Epithelial cell of proximal tubule (primary cell): ENCODE results near the gene HBS1L. TPM values are rescaled to one million over a fixed set of nuclear protein-coding genes. Genes with fewer than 3 reads are reported as not detected.

ENCODE experiments used
- DNase-seq: peaks from one replicate; pipeline ENCODE4 v3.0.0-alpha.2; 2011; ENCODE audit warnings: low read depth
- H3K4me3 ChIP-seq: 2 replicates; pipeline ENCODE4 v1.5.1; 2011; ENCODE audit warnings: low read depth, mild to moderate bottlenecking, low read length
- CTCF ChIP-seq: conservative IDR thresholded peaks from 2 replicates; pipeline ENCODE4 v1.5.1; 2012; ENCODE audit warnings: low read depth, mild to moderate bottlenecking, low read length
- total RNA-seq: library from RNA; depleted of rRNA; stranded (reverse); fragments of >200 nt; gene quantifications from 2 replicates; pipeline ENCODE4 v1.2.3, GENCODE V29; 2015

Gene HBS1L
- total RNA-seq, 1 donor from 2014 or later = 91.7 TPM

DNA sequence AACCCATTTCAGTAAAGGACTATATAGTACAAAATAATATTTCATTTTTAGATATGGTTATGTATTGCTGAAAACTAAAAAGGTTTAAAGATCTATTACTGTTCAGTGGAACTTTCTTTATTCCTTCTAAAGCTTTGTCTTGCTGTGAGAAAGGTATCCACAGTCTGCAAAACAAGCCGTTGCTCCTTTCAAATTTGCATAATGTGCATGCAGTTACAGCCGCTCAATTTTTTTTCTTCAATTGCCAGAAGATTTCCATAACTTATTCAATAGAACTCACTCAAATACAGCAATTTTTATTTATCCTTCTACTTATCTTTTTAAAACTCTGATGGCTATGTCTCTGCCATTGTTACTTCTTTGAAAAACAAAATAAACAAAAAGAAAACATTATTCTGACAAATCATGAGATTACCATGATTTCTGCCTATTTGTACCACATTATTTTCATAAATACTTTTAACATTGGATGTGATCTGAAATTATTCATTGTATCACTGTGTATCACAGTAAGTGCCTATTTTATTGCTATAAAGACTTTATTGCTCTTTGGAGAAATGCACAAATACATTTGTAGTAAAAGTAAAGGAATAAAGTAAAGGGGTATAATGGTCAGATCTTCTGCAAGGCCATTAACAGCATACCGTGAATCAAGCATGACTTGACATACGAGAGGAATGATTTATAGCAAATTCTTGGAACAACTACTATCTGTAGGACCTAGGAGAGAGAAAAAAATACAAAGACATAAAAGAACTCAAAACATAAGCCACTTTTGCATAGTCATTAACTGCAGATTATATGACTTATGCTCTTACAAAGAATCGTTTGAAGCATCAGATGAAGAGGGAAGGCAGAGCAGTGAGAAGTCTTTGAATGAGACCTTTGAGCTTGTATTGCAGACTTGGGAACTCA, 29.6 kb upstream of the HBS1L start:
- DNase-seq = no peak
- no peak for TF ChIP-seq CTCF

DNA sequence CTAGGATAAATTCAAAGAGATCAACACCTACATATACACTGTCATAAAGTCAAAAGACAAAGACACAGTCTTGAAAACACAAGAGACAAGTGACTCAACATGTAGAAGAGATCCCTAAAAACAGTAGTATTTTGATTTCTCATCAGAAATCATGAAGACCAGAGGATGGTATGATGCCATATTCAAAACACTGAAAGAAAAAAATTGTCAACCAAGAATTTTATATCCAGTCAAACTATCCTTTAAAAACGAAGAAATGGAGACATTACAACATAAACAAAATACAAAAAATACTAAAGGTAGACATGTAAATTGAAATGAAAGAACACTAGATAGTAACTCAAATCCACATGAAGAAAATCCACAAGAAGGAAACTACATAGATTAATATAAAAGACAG, 27.3 kb upstream of the HBS1L start:
- no peak overlapping the region for H3K4me3 ChIP-seq
- no peak for DNase-seq
- TF ChIP-seq CTCF = no peak

More for the DNA sequence above, 29.6 kb upstream of the HBS1L start:
- H3K4me3 ChIP-seq = no peak overlapping the region

GRCh38 chr6:135075018-135075417, 20.4 kb upstream of the HBS1L start:
- H3K4me3 ChIP-seq = no peak overlapping the region
- no peak for DNase-seq
- TF ChIP-seq CTCF = peak; percentile 4

DNA sequence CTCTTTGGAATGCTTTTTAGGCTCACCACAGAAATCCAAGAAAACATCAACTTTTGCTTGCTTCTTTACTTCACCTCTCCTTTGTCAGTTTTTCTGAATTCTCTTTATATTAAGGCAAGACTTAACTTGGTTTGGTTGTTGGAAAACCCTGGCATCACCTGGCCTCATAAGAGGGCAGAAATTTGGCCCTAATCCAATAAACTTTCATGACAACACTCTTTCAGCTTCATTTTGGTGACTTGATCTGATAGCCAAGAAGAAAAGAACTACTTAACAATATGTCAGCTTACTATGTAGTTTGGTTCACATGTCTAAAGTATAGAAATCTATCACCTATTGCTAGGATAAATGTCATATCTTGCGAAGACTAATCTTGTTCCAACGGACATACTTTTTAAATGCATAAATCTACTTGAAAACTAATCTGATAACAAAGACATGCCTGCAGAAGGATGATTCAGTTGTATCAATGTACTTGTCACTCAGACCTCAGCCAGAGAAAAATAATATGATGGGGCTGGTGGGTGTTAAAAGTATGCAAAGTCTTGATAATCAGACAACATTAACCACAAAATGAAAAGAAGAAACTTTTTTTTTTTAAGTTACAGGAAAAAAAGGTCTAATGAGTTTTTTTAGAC, 19.3 kb upstream of the HBS1L start:
- no peak for TF ChIP-seq CTCF
- no peak for DNase-seq
- H3K4me3 ChIP-seq = no peak overlapping the region

DNA sequence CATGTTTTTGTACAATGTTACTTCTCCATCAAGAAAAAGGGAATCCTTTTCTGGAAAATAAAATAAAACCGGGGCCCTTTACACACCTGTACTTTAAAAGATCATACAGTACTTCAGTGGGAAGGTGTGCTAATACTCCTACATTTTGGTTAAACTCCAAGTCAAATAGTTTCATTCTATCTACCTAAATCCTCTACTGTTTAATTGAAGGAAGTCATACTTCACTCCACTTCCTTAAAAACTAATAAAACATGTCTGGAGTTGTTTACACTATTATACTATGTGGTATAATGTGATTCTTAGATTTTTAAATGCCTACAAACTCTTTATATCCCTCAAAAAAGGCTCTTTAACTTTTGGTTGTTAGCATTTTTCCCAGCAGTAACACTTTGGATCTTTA, 18.6 kb upstream of the HBS1L start:
- no peak for TF ChIP-seq CTCF
- no peak overlapping the region for H3K4me3 ChIP-seq
- DNase-seq = no peak

DNA sequence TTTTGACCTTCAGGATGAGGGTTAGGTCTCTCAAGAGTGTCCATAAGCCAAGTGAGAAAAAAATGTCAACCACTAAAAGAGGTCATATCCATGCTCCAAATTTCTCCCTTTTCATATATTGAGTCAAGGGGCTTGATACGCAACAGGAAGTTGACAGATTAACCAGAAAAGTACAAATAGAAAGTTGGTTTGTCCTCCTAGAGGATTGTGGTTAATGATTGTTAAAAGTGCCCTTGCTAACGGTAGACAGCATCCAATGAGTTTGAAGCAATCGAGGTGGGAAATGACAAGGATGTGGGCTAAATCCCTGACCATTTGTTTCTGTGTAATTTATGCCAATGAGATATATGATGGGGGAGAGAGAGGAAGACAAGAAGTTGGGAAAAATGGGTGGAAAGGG, 18.1 kb upstream of the HBS1L start:
- TF ChIP-seq CTCF = no peak
- no peak for DNase-seq
- H3K4me3 ChIP-seq = no peak overlapping the region
